HL-60/S4 treated with phorbol 12-myristate 13-acetate at 8.2 ng/mL for 4 days and 3 days (cell line): ENCODE data around the gene MAS1.
"Not testable (repeated sequence)": the region's sequence is repeated elsewhere in the genome, so short reads cannot be mapped to it uniquely, and the experiment has no call there.

Source experiments
- in situ Hi-C: fragments of 300-500 bp; cut with MboI; formaldehyde crosslinking; loops from 2 replicates; pipeline ENCODE4 v1.15.0; 2022; ENCODE audit warnings: low sequenced_read_pairs

MAS1 gene

GRCh38 chr6:159914565-159914923 is 23.8 kb downstream of the MAS1 start:
- in situ Hi-C loops, result no loop called here

- in situ Hi-C loops, result no loop called here
Observed at GRCh38 chr6:159915397-159915796, 24.6 kb downstream of the MAS1 start.

- in situ Hi-C loops, result no loop called here
Observed at GRCh38 chr6:159916237-159916636, 25.4 kb downstream of the MAS1 start.

GRCh38 chr6:159916752-159917151 is 26.0 kb downstream of the MAS1 start:
- in situ Hi-C loops, result no loop called here

- in situ Hi-C loops, result no loop called here
Observed at GRCh38 chr6:159919011-159919511, 28.3 kb downstream of the MAS1 start.

- in situ Hi-C loops, result no loop called here
Observed at GRCh38 chr6:159919800-159920199, 29.0 kb downstream of the MAS1 start.

- in situ Hi-C loops, result not testable (repeated sequence)
Observed at GRCh38 chr6:159924150-159924549, 33.4 kb downstream of the MAS1 start.

GRCh38 chr6:159926542-159927203 is 35.9 kb downstream of the MAS1 start:
- in situ Hi-C loops, result no loop called here

GRCh38 chr6:159929819-159930218 is 39.0 kb downstream of the MAS1 start:
- in situ Hi-C loops, result no loop called here

- in situ Hi-C loops, result no loop called here
Observed at GRCh38 chr6:159931112-159931511, 40.3 kb downstream of the MAS1 start.

- in situ Hi-C loops, result no loop called here
Observed at GRCh38 chr6:159931846-159932245, 41.1 kb downstream of the MAS1 start.

- in situ Hi-C loops, result no loop called here
Observed at GRCh38 chr6:159933077-159933476, 42.3 kb downstream of the MAS1 start.

GRCh38 chr6:159934181-159934580 is 43.4 kb downstream of the MAS1 start:
- in situ Hi-C loops, result no loop called here

GRCh38 chr6:159935065-159935464 is 44.3 kb downstream of the MAS1 start:
- in situ Hi-C loops, result no loop called here

GRCh38 chr6:159935633-159936032 is 44.8 kb downstream of the MAS1 start:
- in situ Hi-C loops, result no loop called here

- in situ Hi-C loops, result no loop called here
Observed at GRCh38 chr6:159939591-159940016, 48.8 kb downstream of the MAS1 start.
